Smooth muscle cell (in vitro differentiated cells): ENCODE measurements around the gene TMOD1. TPM values are rescaled to one million over a fixed set of nuclear protein-coding genes. Genes with fewer than 3 reads are reported as not detected.

Experiments used
- DNase-seq: peaks from one replicate; lab custom pipeline; 2025; ENCODE audit not compliant: unreplicated experiment; lab: John Stamatoyannopoulos, UW
- H2AFZ ChIP-seq: fragments of 200-600 bp; sonication (generic); 2 replicates; pipeline ENCODE4 v1.6.0; 2016; ENCODE audit warnings: antibody characterized with exemption, low read depth, mild to moderate bottlenecking
- H3F3A ChIP-seq: fragments of 200-600 bp; sonication (generic); 2 replicates; pipeline ENCODE4 v1.6.0; 2017; ENCODE audit warnings: antibody characterized with exemption, low read depth
- H3K27ac ChIP-seq: fragments of 200-600 bp; sonication (generic); 2 replicates; pipeline ENCODE4 v1.5.1; 2016; ENCODE audit warnings: low read depth, mild to moderate bottlenecking
- H3K27me3 ChIP-seq: fragments of 200-600 bp; sonication (generic); 2 replicates; pipeline ENCODE4 v1.6.1; 2016; ENCODE audit warnings: low read depth, mild to moderate bottlenecking
- H3K36me3 ChIP-seq: fragments of 200-600 bp; sonication (generic); 2 replicates; pipeline ENCODE4 v1.5.1; 2016; ENCODE audit warnings: low read depth
- H3K4me1 ChIP-seq: fragments of 200-600 bp; sonication (generic); 2 replicates; pipeline ENCODE4 v1.5.1; 2016; ENCODE audit warnings: low read depth
- H3K4me2 ChIP-seq: fragments of 200-600 bp; sonication (generic); 2 replicates; pipeline ENCODE4 v1.6.0; 2016; ENCODE audit warnings: mild to moderate bottlenecking
- H3K4me3 ChIP-seq: fragments of 200-600 bp; sonication (generic); 2 replicates; pipeline ENCODE4 v1.5.1; 2016; ENCODE audit warnings: mild to moderate bottlenecking
- H3K79me2 ChIP-seq: fragments of 200-600 bp; sonication (generic); 2 replicates; pipeline ENCODE4 v1.6.0; 2016; ENCODE audit warnings: low read depth, mild to moderate bottlenecking
- H3K9ac ChIP-seq: fragments of 200-600 bp; sonication (generic); 2 replicates; pipeline ENCODE4 v1.6.0; 2016; ENCODE audit warnings: low read depth
- H3K9me3 ChIP-seq: fragments of 200-600 bp; sonication (generic); replicated peaks from 2 replicates; pipeline ENCODE4 v1.5.1; 2016; ENCODE audit warnings: low read depth
- H4K20me1 ChIP-seq: fragments of 200-600 bp; sonication (generic); 2 replicates; pipeline ENCODE4 v1.6.0; 2016; ENCODE audit warnings: low read depth
- CTCF ChIP-seq: fragments of 200-600 bp; sonication (generic); IDR thresholded peaks from 2 replicates; pipeline ENCODE4 v1.5.1; 2017; ENCODE audit warnings: borderline replicate concordance, mild to moderate bottlenecking, antibody characterized with exemption; ENCODE audit not compliant: insufficient read depth, poor library complexity, severe bottlenecking
- WGBS: methylation state at CpG from one replicate; pipeline ENCODE4 v1.1.7; 2016; ENCODE audit warnings: low lambda C conversion rate; 5-methylcytosine and 5-hydroxymethylcytosine counted together
- polyA plus RNA-seq: library from polyadenylated mRNA; unstranded; fragments of >200 nt; fragmentation: Nextera tagmentation; extraction: Ambion mirVana; gene quantifications from 2 replicates; pipeline ENCODE4 v1.2.1, GENCODE V29; 2016
- total RNA-seq: library from RNA; depleted of rRNA; stranded (reverse); fragments of >200 nt; gene quantifications from 2 replicates; pipeline ENCODE4 v1.2.3, GENCODE V29; 2014

The TMOD1 gene
- total and polyA plus RNA-seq, 2 experiments from 2014 or later = 0.18 to 0.19 TPM

- Histone ChIP-seq H3K27me3 (peaks cover 3% of the 10 kb centered on the region), H3K79me2 (no peaks in the 10 kb centered on the region), H2AFZ (no peak overlapping the region), H4K20me1 (no peaks in the 10 kb centered on the region), H3K36me3 (no peaks in the 10 kb centered on the region), H3K27ac (no peak overlapping the region), H3K4me3 (no peak overlapping the region), H3K9ac (no peak overlapping the region), H3K9me3 (no peaks in the 10 kb centered on the region), H3F3A (no peaks in the 10 kb centered on the region), H3K4me1 (peaks cover 4% of the 10 kb centered on the region), H3K4me2 (no peak overlapping the region)
- TF ChIP-seq CTCF = no peak
- 94% methylated on average over 9 of the region's 9 CpGs for WGBS
- no peak for DNase-seq
These were observed 35.0 kb downstream of the TMOD1 start for GRCh38 chr9:97536480-97536879.

- Histone ChIP-seq H3K79me2 (no peaks in the 10 kb centered on the region), H2AFZ (no peak overlapping the region), H4K20me1 (no peaks in the 10 kb centered on the region), H3K4me3 (no peak overlapping the region), H3K4me2 (no peak overlapping the region), H3K4me1 (no peaks in the 10 kb centered on the region), H3K36me3 (no peaks in the 10 kb centered on the region), H3F3A (no peaks in the 10 kb centered on the region), H3K27me3 (no peaks in the 10 kb centered on the region), H3K9ac (no peak overlapping the region), H3K9me3 (no peaks in the 10 kb centered on the region), H3K27ac (no peak overlapping the region)
- 89% methylated on average over 1 of the region's 1 CpG for WGBS
- no peak for DNase-seq
- TF ChIP-seq CTCF = no peak
These were observed 42.1 kb downstream of the TMOD1 start for GRCh38 chr9:97543561-97543960.

- no peak overlapping the region for H3K4me2 ChIP-seq
- no peak overlapping the region for H3K27ac ChIP-seq
- H2AFZ ChIP-seq = no peak overlapping the region
- no peak for TF ChIP-seq CTCF
- no peaks in the 10 kb centered on the region for H3K4me1 ChIP-seq
- H3F3A ChIP-seq = no peaks in the 10 kb centered on the region
- no peaks in the 10 kb centered on the region for H4K20me1 ChIP-seq
- H3K27me3 ChIP-seq = peaks cover 5% of the 10 kb centered on the region
- WGBS = 83% methylated on average over 8 of the region's 8 CpGs
- no peaks in the 10 kb centered on the region for H3K36me3 ChIP-seq
- no peaks in the 10 kb centered on the region for H3K9me3 ChIP-seq
- H3K9ac ChIP-seq = no peak overlapping the region
- H3K4me3 ChIP-seq = no peak overlapping the region
- H3K79me2 ChIP-seq = no peaks in the 10 kb centered on the region
- DNase-seq = no peak
These were observed 44.0 kb downstream of the TMOD1 start for GRCh38 chr9:97545486-97545885.

- Histone ChIP-seq H3K27ac (no peak overlapping the region), H3K4me2 (no peak overlapping the region), H3K79me2 (no peaks in the 10 kb centered on the region), H3K4me3 (no peak overlapping the region), H3F3A (no peaks in the 10 kb centered on the region), H3K36me3 (no peaks in the 10 kb centered on the region), H3K4me1 (no peaks in the 10 kb centered on the region), H3K27me3 (peaks cover 6% of the 10 kb centered on the region), H3K9me3 (no peaks in the 10 kb centered on the region), H3K9ac (no peak overlapping the region), H4K20me1 (no peaks in the 10 kb centered on the region), H2AFZ (no peak overlapping the region)
- 95% methylated on average over 3 of the region's 3 CpGs for WGBS
- no peak for TF ChIP-seq CTCF
- DNase-seq = no peak
These were observed 45.8 kb downstream of the TMOD1 start for GRCh38 chr9:97547098-97547829.
